A172 (cell line): Measurements from ENCODE around the gene RSRC1. TPM values are rescaled to one million over a fixed set of nuclear protein-coding genes. Genes with fewer than 3 reads are reported as not detected.
"Not testable (repeated sequence)": the region's sequence is repeated elsewhere in the genome, so short reads cannot be mapped to it uniquely, and the experiment has no call there.

Experiments
- DNase-seq: peaks from one replicate; pipeline ENCODE4 v3.0.0-alpha.2; 2015; ENCODE audit warnings: low spot score
- total RNA-seq: library from RNA; depleted of rRNA; stranded (reverse); fragments of >200 nt; shearing (Covaris generic); gene quantifications from 2 replicates; pipeline ENCODE4 v1.2.3, GENCODE V29; 2014

The RSRC1 gene
- total RNA-seq, 1 experiment from 2014 or later: 108 TPM

- DNase-seq: no peak
Observed at GRCh38 chr3:158100681-158101080, 9.2 kb upstream of the RSRC1 start.

- no peak for DNase-seq
Observed at GRCh38 chr3:158101335-158102241, 8.3 kb upstream of the RSRC1 start.

GRCh38 chr3:158102242-158103080 is 7.4 kb upstream of the RSRC1 start:
- no peak for DNase-seq

- DNase-seq: no peak
Observed at GRCh38 chr3:158103081-158103886, 6.6 kb upstream of the RSRC1 start.

- no peak for DNase-seq
Observed at GRCh38 chr3:158103887-158104327, 6.0 kb upstream of the RSRC1 start.

- no peak for DNase-seq
Observed at GRCh38 chr3:158104431-158104921, 5.4 kb upstream of the RSRC1 start.

- DNase-seq: peak; percentile 43
Observed at GRCh38 chr3:158105119-158105709, 4.7 kb upstream of the RSRC1 start.

GRCh38 chr3:158105710-158106253 is 4.1 kb upstream of the RSRC1 start:
- peak; percentile 56 for DNase-seq

- peak; percentile 40 for DNase-seq
Observed at GRCh38 chr3:158106766-158107471, 3.0 kb upstream of the RSRC1 start.

- no peak for DNase-seq
Observed at GRCh38 chr3:158107605-158108444, 2.1 kb upstream of the RSRC1 start.

GRCh38 chr3:158108445-158108985 is 1.4 kb upstream of the RSRC1 start:
- no peak for DNase-seq

- DNase-seq: no peak
Observed at GRCh38 chr3:158109295-158109803, 540 bp upstream of the RSRC1 start.

GRCh38 chr3:158110658-158111018 is 749 bp downstream of the RSRC1 start:
- no peak for DNase-seq

- DNase-seq: no peak
Observed at GRCh38 chr3:158111861-158112260, 2.0 kb downstream of the RSRC1 start.

GRCh38 chr3:158113595-158113994 is 3.7 kb downstream of the RSRC1 start:
- DNase-seq: not testable (repeated sequence)

- DNase-seq: no peak
Observed at GRCh38 chr3:158120330-158120729, 10.4 kb downstream of the RSRC1 start.

- DNase-seq: no peak
Observed at GRCh38 chr3:158121295-158121694, 11.4 kb downstream of the RSRC1 start.

GRCh38 chr3:158122721-158123120 is 12.8 kb downstream of the RSRC1 start:
- DNase-seq: not testable (repeated sequence)
